A549 (cell line): ENCODE results near the gene CH25H. TPM values are rescaled to one million over a fixed set of nuclear protein-coding genes. Genes with fewer than 3 reads are reported as not detected.

Experiments
- ATAC-seq, 2 experiments: fragments of 200-7000 bp in 1 of 2; fragments of >200 bp in 1 of 2; cut with Nextera tagmentation in 1 of 2; cut with Tn5 transposase in 1 of 2; 3 replicates each; pipeline versions ENCODE4 v1.8.0 to v1.9.1; 2018 to 2020; ENCODE audit warnings: mild to moderate bottlenecking in 1 of 2, moderate library complexity in 1 of 2
- CTCF ChIA-PET: fragments of 300-600 bp; sonication (Branson Sonifier 250); formaldehyde crosslinking; extraction: SDS; loops from one replicate; lab custom pipeline; 2021; ENCODE audit warnings: antibody characterized with exemption, inconsistent platforms; lab: Yijun Ruan, JAX
- POLR2A ChIA-PET: fragments of 350-600 bp; formaldehyde crosslinking; extraction: SDS; loops from one replicate; lab custom pipeline; 2021; ENCODE audit warnings: antibody characterized with exemption, inconsistent platforms; lab: Yijun Ruan, JAX
- DNase-seq, 2 experiments: peaks; one replicate each; pipeline versions ENCODE4 v3.0.0 to v3.0.0-alpha.2; 2011 to 2016; ENCODE audit warnings: low read depth in 1 of 2, low spot score in 1 of 2
- FAIRE-seq: peaks from 2 replicates; lab custom pipeline; 2011; peaks lifted over from hg19 to GRCh38; lab: Jason Lieb, UNC
- H3K27ac ChIP-seq, 2 experiments: fragments of >200 bp; sonication (Bioruptor Twin); formaldehyde crosslinking; 3 replicates each; pipeline ENCODE4 v1.5.1; 2016 to 2017
- H3K4me1 ChIP-seq: fragments of >200 bp; sonication (Bioruptor Twin); formaldehyde crosslinking; 3 replicates; pipeline ENCODE4 v1.6.1; 2016
- H3K4me2 ChIP-seq: fragments of >200 bp; sonication (Bioruptor Twin); formaldehyde crosslinking; 3 replicates; pipeline ENCODE4 v1.6.1; 2016
- H3K4me3 ChIP-seq: fragments of >200 bp; sonication (Bioruptor Twin); formaldehyde crosslinking; 3 replicates; pipeline ENCODE4 v1.5.1; 2016
- H3K9me3 ChIP-seq: fragments of >200 bp; sonication (Bioruptor Twin); formaldehyde crosslinking; 3 replicates; pipeline ENCODE4 v1.6.1; 2016
- BCL3 ChIP-seq: fragments of >200 bp; sonication (Bioruptor Twin); formaldehyde crosslinking; IDR thresholded peaks from 3 replicates; pipeline ENCODE4 v1.6.1; 2016
- CBX8 ChIP-seq: fragments of 200-600 bp; sonication (generic); IDR thresholded peaks from 2 replicates; pipeline ENCODE4 v1.6.1; 2016
- CHD4 ChIP-seq: fragments of 200-600 bp; sonication (generic); IDR thresholded peaks from 2 replicates; pipeline ENCODE4 v1.6.1; 2016; ENCODE audit warnings: antibody characterized with exemption, mild to moderate bottlenecking, borderline replicate concordance
- CTCF ChIP-seq: fragments of >200 bp; sonication (Bioruptor Twin); formaldehyde crosslinking; IDR thresholded peaks from 3 replicates; pipeline ENCODE4 v1.5.1; 2016
- E2F6 ChIP-seq: IDR thresholded peaks from 2 replicates; pipeline ENCODE4 v1.6.1; 2012; ENCODE audit warnings: low read depth, borderline replicate concordance
- EHF ChIP-seq: fragments of 250-450 bp; sonication (Bioruptor Pico); IDR thresholded peaks from 2 replicates; pipeline ENCODE4 v1.5.0; 2020; ENCODE audit warnings: mild to moderate bottlenecking
- EP300 ChIP-seq, 2 experiments: fragments of >200 bp; sonication (Bioruptor Twin); formaldehyde crosslinking; IDR thresholded peaks; 2 replicates in 1 of 2; 3 replicates in 1 of 2; pipeline ENCODE4 v1.6.1; 2016 to 2017
- ESRRA ChIP-seq: fragments of 150-350 bp; IDR thresholded peaks from 2 replicates; pipeline ENCODE4 v1.6.1; 2014; ENCODE audit warnings: mild to moderate bottlenecking, low read length, borderline replicate concordance
- FOSB ChIP-seq: fragments of 250-450 bp; sonication (Bioruptor Pico); IDR thresholded peaks from 2 replicates; pipeline ENCODE4 v1.5.0; 2020; ENCODE audit warnings: mild to moderate bottlenecking, moderate library complexity
- GATA3 ChIP-seq: IDR thresholded peaks from 2 replicates; pipeline ENCODE4 v1.6.1; 2012; ENCODE audit warnings: borderline replicate concordance
- HMGXB4 ChIP-seq: fragments of 250-450 bp; sonication (Bioruptor Pico); IDR thresholded peaks from 2 replicates; pipeline ENCODE4 v1.5.0; 2021; ENCODE audit warnings: mild to moderate bottlenecking, moderate library complexity, borderline replicate concordance
- HOXA7 ChIP-seq: fragments of 250-450 bp; sonication (Bioruptor Pico); IDR thresholded peaks from 2 replicates; pipeline ENCODE4 v1.5.0; 2020; ENCODE audit warnings: mild to moderate bottlenecking, moderate library complexity
- HOXB5 ChIP-seq: fragments of 250-450 bp; sonication (Bioruptor Pico); IDR thresholded peaks from 2 replicates; pipeline ENCODE4 v1.5.0; 2020; ENCODE audit warnings: mild to moderate bottlenecking, moderate library complexity
- KDM1A ChIP-seq: fragments of 200-600 bp; sonication (generic); IDR thresholded peaks from 2 replicates; pipeline ENCODE4 v1.6.1; 2016; ENCODE audit warnings: low read depth, mild to moderate bottlenecking
- KDM5A ChIP-seq: fragments of 200-600 bp; sonication (generic); IDR thresholded peaks from 2 replicates; pipeline ENCODE4 v1.6.1; 2016; ENCODE audit warnings: antibody characterized with exemption, mild to moderate bottlenecking
- MAFK ChIP-seq: fragments of 450-650 bp; IDR thresholded peaks from 2 replicates; pipeline ENCODE4 v1.6.1; 2014; ENCODE audit not compliant: partially characterized antibody
- MAX ChIP-seq: IDR thresholded peaks from 2 replicates; pipeline ENCODE4 v1.6.1; 2012
- NR3C1 ChIP-seq: fragments of >200 bp; sonication (Bioruptor Twin); formaldehyde crosslinking; IDR thresholded peaks from 3 replicates; pipeline ENCODE4 v1.6.1; 2017
- RCOR1 ChIP-seq: fragments of 150-350 bp; IDR thresholded peaks from 2 replicates; pipeline ENCODE4 v1.6.1; 2014; ENCODE audit warnings: antibody characterized with exemption, low read length, low read depth
- RNF2 ChIP-seq: fragments of 200-600 bp; sonication (generic); IDR thresholded peaks from 2 replicates; pipeline ENCODE4 v1.6.1; 2016; ENCODE audit warnings: low read depth, mild to moderate bottlenecking, antibody characterized with exemption, moderate library complexity, borderline replicate concordance
- SMC3 ChIP-seq: fragments of >200 bp; sonication (Bioruptor Twin); formaldehyde crosslinking; IDR thresholded peaks from 3 replicates; pipeline ENCODE4 v1.6.1; 2018; ENCODE audit warnings: inconsistent platforms
- SREBF2 ChIP-seq: fragments of 450-650 bp; IDR thresholded peaks from 2 replicates; pipeline ENCODE4 v1.6.1; 2014; ENCODE audit warnings: mild to moderate bottlenecking, moderate library complexity
- TFCP2L1 ChIP-seq: fragments of 250-450 bp; sonication (Bioruptor Pico); IDR thresholded peaks from 2 replicates; pipeline ENCODE4 v1.5.0; 2021; ENCODE audit warnings: mild to moderate bottlenecking
- WGBS: methylation state at CpG from one replicate; pipeline ENCODE4 v1.1.6; 2017; ENCODE audit errors: missing lambda C conversion rate; 5-methylcytosine and 5-hydroxymethylcytosine counted together
- polyA plus RNA-seq, 4 experiments: library from polyadenylated mRNA; depleted of rRNA in 3 of 4; stranded (reverse); fragments of >200 nt; fragmentation: RNase III in 1 of 4; extraction: RNeasy Plus Mini Kit Qiagen cat#74134 plus additional on column Dnase treatment in 1 of 4; gene quantifications; 2 replicates in 3 of 4; 3 replicates in 1 of 4; pipeline ENCODE4 v1.2.3, GENCODE V29; 2011 to 2017

The CH25H gene
- polyA plus RNA-seq, 2 of the 4 experiments (the other 2 are of a cell fraction): not detected

- POLR2A ChIA-PET: no interaction called here
These were observed 33.9 kb upstream of the CH25H start for GRCh38 chr10:89241026-89241425.

GRCh38 chr10:89240519-89240918 lies 33.4 kb upstream of the CH25H start:
- no peak overlapping the region for H3K4me3 ChIP-seq
- H3K9me3 ChIP-seq: no peaks in the 10 kb centered on the region
- ATAC-seq (no peak), DNase-seq (no peak), FAIRE-seq (no peak)
- no peak overlapping the region for H3K27ac ChIP-seq
- TF ChIP-seq EHF (CRISPR knock-in tag) (no peak), MAX (no peak), RCOR1 (no peak)
- H3K4me1 ChIP-seq: peaks cover 13% of the 10 kb centered on the region
- no peak overlapping the region for H3K4me2 ChIP-seq
- WGBS: 45% methylated on average over 3 of the region's 3 CpGs
- ChIA-PET CTCF (interaction anchor here (1.0 to 2.4 kb wide), 4 partner anchors 10 to 129 kb away, joined by 3 to 9 read pairs (median 5); no protein-coding TSS in a partner anchor), POLR2A (no interaction called here)

More at GRCh38 chr10:89241026-89241425, 33.9 kb upstream of the CH25H start:
- Histone ChIP-seq H3K4me1 (peaks cover 13% of the 10 kb centered on the region), H3K4me2 (no peak overlapping the region), H3K4me3 (no peak overlapping the region), H3K9me3 (no peaks in the 10 kb centered on the region), H3K27ac (peak overlapping the region in 1 of 2 experiments; percentile 55; a peak in 2 of 6 replicates)
- ATAC-seq (no peak), FAIRE-seq (no peak)
- CTCF ChIA-PET: interaction anchor here (1.5 to 2.4 kb wide), 3 partner anchors 11 to 128 kb away, joined by 4 to 9 read pairs (median 6); no protein-coding TSS in a partner anchor
- no peak for TF ChIP-seq SMC3
- TF ChIP-seq MAFK: no peak
- no peak for TF ChIP-seq BCL3
- no peak for TF ChIP-seq FOSB (CRISPR knock-in tag)
- TF ChIP-seq HMGXB4 (CRISPR knock-in tag): no peak
- TF ChIP-seq CHD4: no peak
- TF ChIP-seq TFCP2L1 (CRISPR knock-in tag): no peak
- no peak for TF ChIP-seq GATA3
- TF ChIP-seq EP300 (IDR thresholded peaks at IDR 0.05): no peak
- no peak for TF ChIP-seq HOXA7 (CRISPR knock-in tag)
- no peak for TF ChIP-seq NR3C1
- no peak for TF ChIP-seq SREBF2
- no peak for TF ChIP-seq KDM1A
- TF ChIP-seq CBX8: no peak
- TF ChIP-seq, all 56 proteins: peak for 0
- DNase-seq: no peak
- 96% methylated on average over 3 of the region's 3 CpGs for WGBS

GRCh38 chr10:89238956-89239644 lies 32.0 kb upstream of the CH25H start:
- ATAC-seq: peak; percentile 48 to 66; a peak in 1 of 6 replicates

More at GRCh38 chr10:89238956-89239644, 32.0 kb upstream of the CH25H start:
- 93% methylated on average over 5 of the region's 5 CpGs for WGBS
- TF ChIP-seq HOXB5 (CRISPR knock-in tag): no peak
- no peak for TF ChIP-seq KDM5A
- no peak for TF ChIP-seq ESRRA
- no peak for TF ChIP-seq RNF2
- TF ChIP-seq E2F6: no peak
- TF ChIP-seq KDM1A: no peak
- no peak for TF ChIP-seq CTCF
- DNase-seq (no peak), FAIRE-seq (no peak)
- Histone ChIP-seq H3K27ac (no peak overlapping the region), H3K4me2 (no peak overlapping the region), H3K4me3 (no peak overlapping the region), H3K4me1 (peaks cover 13% of the 10 kb centered on the region), H3K9me3 (no peaks in the 10 kb centered on the region)
- CTCF ChIA-PET: interaction anchor here (1.0 to 2.4 kb wide), 3 partner anchors 20 to 306 kb away, joined by 3 to 6 read pairs (median 3); no protein-coding TSS in a partner anchor
- POLR2A ChIA-PET: no interaction called here
